Measurements from ENCODE around the gene CATSPER2.
"Not testable (repeated sequence)": the region's sequence is repeated elsewhere in the genome, so short reads cannot be mapped to it uniquely, and the experiment has no call there.

Gene CATSPER2

DNA sequence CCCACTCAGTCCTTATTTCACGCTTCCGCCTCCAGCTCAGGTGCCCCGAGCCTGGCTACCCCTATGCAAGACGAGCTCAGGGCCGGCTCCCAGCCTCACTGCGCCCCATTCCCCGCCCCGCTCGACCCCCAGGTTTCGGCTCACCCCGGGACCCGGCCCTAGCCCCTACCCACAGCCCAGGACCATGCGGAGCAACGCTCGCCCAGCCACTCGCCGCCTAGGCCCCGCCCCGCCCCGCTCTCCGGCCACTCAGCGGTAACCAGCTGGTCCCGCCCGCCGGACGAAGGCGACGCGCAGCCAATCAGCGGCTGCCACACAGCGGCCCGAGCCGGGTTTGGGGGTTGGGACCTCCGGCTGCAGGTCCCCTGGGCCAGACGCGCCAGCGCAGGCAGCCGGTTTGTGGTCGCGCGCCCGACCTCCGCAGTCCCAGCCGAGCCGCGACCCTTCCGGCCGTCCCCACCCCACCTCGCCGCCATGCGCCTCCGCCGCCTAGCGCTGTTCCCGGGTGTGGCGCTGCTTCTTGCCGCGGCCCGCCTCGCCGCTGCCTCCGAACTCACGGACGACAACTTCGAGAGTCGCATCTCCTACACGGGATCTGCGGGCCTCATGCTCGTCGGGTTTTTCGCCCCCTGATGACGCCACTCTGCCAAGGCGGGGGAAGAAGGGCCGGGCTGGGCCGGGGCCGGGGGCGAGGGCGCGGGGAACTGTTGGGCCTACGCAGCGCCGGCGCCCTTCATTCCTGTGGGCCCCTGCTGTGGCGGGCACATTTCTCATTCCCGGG lies at the start of gene CATSPER2:
CATSPER2 (minus strand) TSS at position 196 of the 781 bp plus-strand sequence. CDS start 783 bp downstream, outside the sequence.
- no peak for DNase-seq (ENCODE audit: low read depth in 2 of 2)

DNA sequence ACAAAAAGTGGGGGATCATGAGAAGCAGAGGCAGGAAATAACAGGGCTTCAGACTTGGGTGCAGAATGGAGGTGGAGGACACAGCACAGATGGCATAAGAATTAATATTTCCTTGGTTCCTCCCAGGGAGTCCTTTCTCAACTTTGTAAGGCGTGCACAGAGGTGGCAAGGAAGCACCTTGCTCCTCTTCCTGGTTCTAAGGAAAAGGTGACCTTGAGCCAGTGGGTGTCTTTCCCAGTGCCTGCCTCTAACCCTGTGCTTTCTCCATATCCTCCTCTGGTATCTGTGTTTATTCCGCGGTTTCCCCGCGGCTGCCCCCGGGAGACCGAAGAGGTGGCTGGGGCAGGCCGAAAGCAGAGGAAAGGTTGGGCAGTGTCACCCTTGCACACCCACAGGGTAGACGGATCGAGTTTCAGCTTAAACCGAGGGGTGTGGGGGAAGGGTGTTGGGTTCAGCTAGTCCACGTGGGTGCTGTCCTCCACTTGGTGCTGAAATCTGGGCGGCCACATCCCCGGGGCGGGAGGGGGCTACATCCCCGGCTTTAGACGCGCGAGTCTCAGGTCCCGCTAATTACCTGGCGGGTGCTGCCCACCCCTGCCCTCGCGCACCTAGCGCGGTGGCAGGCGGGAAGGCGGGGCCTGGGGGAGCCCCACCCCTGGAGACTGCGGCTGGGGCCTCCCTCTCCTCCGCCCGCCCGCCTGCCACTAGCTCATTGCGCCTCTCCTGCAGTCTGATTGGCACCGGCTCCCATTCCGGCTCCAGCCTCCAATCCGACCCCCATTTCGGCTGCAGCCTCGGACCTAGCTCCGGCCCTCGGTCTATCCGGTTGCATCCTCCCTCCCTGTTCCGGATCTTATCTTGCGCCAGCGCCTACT lies 44.7 kb upstream of the CATSPER2 start, which contains the start of gene CKMT1A:
CKMT1A (plus strand) TSS at position 712 of the 875 bp plus-strand sequence. CDS start 192 bp downstream, outside the sequence.
- DNase-seq (ENCODE audit: low read depth in 2 of 2), result not testable (repeated sequence)

GRCh38 chr15:43692679-43693078 lies 44.0 kb upstream of the CATSPER2 start:
- DNase-seq (ENCODE audit: low read depth in 2 of 2), result not testable (repeated sequence)

DNA sequence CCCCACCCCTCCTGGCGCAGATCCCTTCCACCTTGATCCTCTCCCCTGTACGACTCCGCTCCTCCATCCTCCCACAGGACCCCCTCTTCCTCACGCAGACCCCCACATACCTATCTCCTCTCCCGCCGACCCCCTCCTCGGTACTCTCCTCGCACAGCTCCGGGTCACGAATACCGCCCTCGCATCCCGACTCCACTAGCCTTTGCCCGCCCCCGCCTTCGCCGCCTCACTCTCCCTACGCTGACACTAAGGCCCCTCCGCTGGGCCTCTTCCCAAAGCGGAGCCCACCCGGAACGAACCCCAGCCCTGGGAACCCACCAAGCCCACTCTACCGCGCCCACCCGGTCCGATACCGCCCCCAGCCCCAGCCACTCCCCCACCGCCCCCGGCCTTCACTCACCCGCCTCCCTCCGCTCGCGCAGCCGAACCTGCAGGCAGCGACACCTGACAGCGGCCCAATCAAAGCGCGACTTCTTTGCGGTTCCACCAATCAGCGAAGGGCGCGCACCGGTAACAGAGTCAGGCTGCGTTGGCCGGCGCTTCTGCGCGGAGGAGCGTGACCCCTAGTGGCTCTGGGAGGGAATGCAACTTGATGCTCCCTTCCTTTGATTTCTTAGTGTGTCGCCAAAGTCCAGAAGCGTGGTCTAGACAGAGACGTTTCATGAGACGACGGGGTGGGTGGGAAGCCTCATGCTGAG lies 41.1 kb upstream of the CATSPER2 start:
- DNase-seq (ENCODE audit: low read depth in 2 of 2), result not testable (repeated sequence)

DNA sequence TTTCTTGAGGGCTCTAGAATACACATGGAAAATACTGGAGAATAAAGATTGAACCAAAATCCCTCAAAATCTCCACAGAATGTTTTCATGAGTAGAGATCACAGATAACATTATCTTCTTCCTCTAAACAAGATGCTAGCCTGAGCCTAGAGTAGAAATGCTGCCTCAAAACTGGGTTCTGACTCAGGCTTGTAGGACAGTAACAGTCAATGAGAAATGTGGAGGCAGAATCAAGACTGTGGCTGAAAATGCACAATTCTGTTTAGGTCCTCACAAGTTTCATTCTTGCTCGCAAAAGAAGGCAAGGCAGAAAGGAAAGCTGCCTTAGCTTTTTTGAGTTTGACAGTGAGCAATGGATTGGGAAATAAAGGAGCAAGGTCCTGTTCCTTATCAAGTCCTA lies 25.5 kb upstream of the CATSPER2 start:
- DNase-seq (ENCODE audit: low read depth in 2 of 2), result not testable (repeated sequence)

GRCh38 chr15:43666177-43666576 lies 17.5 kb upstream of the CATSPER2 start:
- DNase-seq (ENCODE audit: low read depth in 2 of 2), result not testable (repeated sequence)

GRCh38 chr15:43663333-43663732 lies 14.7 kb upstream of the CATSPER2 start:
- DNase-seq (ENCODE audit: low read depth in 2 of 2), result not testable (repeated sequence)

- not testable (repeated sequence) for DNase-seq (ENCODE audit: low read depth in 2 of 2)
Observed at GRCh38 chr15:43662293-43662692, 13.6 kb upstream of the CATSPER2 start.

- DNase-seq (ENCODE audit: low read depth in 2 of 2), result not testable (repeated sequence)
Observed at GRCh38 chr15:43659727-43660126, 11.1 kb upstream of the CATSPER2 start.

DNA sequence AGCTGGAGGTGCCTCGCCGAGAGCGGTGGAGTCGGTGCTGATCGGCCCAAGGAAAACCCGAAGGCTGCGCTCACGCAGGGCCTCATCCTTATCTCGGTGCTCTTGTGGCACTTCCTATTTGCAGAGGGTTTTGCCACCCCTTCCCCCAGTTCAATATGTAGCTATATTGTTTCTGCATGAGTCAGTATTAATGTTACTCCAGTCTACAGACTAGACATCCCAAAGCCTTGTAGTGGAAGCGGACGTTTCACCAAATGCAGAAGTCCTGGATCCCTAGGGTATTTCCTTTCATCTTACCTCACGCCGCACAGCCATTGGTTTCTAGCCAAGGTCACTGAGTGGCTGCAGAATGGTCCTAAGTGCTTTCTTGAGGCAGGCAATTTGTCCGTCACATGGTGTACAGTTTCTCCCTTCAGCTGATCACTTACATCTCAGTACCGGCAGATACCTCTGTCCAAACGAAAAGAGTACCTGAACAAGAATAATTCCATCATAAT lies 834 bp upstream of the CATSPER2 start:
- DNase-seq (ENCODE audit: low read depth in 2 of 2), result not testable (repeated sequence)

DNA sequence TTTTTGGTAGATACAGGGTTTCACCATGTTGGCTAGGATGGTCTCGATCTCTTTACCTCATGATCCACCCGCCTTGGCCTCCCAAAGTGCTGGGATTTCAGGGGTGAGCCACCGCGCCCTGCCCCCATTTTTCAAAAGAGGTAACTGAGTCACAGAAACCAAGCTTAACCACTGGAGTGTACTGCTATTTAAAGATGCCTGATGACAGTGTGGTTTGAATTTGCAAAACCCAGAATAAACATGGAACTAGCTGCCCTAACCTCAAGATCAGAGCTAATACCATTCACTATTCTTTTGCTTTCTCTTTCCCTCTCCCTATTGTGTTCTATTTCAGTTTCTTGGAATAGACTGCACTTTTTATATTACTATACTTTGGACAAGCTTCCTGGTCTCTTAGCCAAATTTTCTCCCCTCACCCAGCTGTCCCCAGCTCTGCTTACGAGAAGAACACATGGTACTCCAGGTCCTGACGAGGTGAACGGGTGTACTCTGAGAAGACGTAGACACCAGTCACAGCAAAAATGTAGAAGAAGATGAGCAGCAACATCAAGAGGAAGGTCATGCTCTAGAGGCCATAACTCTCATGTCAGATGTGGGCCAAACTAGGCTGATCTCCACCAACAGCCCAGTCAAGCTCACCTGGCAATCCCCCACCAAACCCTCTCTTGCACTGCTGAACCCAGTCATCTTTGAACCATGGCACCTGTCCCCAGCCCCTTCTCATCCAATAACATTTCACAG lies 10.0 kb downstream of the CATSPER2 start:
- DNase-seq (ENCODE audit: low read depth in 2 of 2), result not testable (repeated sequence)

DNA sequence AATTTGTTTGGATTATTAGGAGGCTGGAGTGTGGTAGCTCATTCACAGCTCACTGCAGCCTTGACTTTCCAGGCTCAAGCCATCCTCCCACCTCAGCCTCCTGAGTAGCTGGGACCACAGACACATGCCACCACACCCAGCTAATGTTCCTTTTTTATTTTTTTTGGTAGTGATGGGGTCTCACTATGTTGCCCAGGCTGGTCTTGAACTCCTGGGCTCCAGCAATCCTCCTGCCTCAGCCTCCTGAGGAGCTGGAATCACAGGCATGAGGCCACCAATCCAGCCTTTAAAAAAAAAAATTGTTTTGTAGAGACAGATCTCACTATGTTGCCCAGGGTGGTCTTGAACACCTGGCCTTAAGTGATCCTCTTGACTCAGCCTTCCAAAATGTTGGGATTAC lies 21.7 kb downstream of the CATSPER2 start:
- DNase-seq (ENCODE audit: low read depth in 2 of 2), result not testable (repeated sequence)

- DNase-seq (ENCODE audit: low read depth in 2 of 2), result no peak
Observed at GRCh38 chr15:43625106-43625505, 23.5 kb downstream of the CATSPER2 start.

GRCh38 chr15:43622068-43622799 lies 26.4 kb downstream of the CATSPER2 start:
- not testable (repeated sequence) for DNase-seq (ENCODE audit: low read depth in 2 of 2)

DNA sequence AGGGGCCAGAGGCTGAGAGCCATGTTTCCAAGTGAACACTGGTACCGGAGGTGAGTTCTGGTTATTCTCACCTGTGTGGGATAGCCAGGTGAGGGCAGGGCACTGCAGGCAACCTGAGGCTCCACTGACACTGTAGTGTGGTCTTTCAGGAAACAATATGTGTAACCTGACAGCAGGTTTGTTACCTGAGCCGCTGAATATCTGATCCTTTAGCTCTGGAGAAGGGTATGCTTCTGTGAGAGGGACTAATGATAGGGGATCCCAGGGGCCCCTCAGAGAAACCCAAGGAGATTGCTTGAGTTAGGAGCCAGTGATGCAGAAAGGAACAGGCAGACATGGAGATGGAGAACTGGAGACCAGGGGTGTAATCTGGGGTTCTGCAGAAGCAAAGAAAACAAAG lies 29.9 kb downstream of the CATSPER2 start, which contains the start of gene STRC:
STRC (minus strand) TSS at position 101 of the 400 bp plus-strand sequence; CDS start at position 23, 78 bp downstream.
- not testable (repeated sequence) for DNase-seq (ENCODE audit: low read depth in 2 of 2)

- DNase-seq (ENCODE audit: low read depth in 2 of 2), result not testable (repeated sequence)
Observed at GRCh38 chr15:43617750-43618149, 30.9 kb downstream of the CATSPER2 start.

DNA sequence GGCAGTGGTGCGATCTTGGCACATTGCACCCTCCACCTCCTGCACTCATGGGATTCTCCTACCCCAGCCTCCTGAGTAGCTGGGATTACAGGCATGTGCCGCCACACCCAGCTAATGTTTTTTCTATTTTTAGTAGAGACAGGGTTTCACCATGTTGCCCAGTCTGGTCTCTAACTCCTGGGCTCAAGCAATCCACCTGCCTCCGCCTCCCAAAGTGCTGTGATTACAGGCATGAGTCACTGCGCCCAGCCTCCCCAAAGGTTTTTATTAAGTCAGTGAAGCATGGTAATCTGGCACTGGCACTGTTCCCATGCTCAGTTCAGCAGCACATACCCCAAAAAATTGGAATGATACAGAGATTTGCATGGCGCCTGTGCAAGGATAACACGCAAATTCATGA lies 46.4 kb downstream of the CATSPER2 start:
- DNase-seq (ENCODE audit: low read depth in 2 of 2), result not testable (repeated sequence)

GRCh38 chr15:43600200-43600599 lies 48.4 kb downstream of the CATSPER2 start:
- DNase-seq (ENCODE audit: low read depth in 2 of 2), result not testable (repeated sequence)

GRCh38 chr15:43599131-43599530 lies 49.5 kb downstream of the CATSPER2 start:
- DNase-seq (ENCODE audit: low read depth in 2 of 2), result not testable (repeated sequence)

All from stimulated activated CD8-positive, alpha-beta memory T cell treated with anti-CD3 and anti-CD28 coated beads, Interleukin-2, amount 100 ng/mL, for 48 hours (primary cell).